Heart left ventricle (tissue), 16 donors: ENCODE measurements around the gene HYAL2. TPM values are rescaled to one million over a fixed set of nuclear protein-coding genes. Genes with fewer than 3 reads are reported as not detected.

Source experiments
- ATAC-seq, 4 donors: fragments of 200-7000 bp; cut with Tn5 transposase; one replicate each; pipeline ENCODE4 v1.9.1; 2020 to 2022; ENCODE audit warnings: moderate library complexity in 4 of 4, mild to moderate bottlenecking in 3 of 4, moderate number of reproducible peaks in 1 of 4
- DNase-seq, 5 donors: peaks; one replicate each; pipeline ENCODE4 v3.0.0-alpha.2; 2020
- H3K27ac ChIP-seq, 12 donors: fragments of 200-600 bp; sonication (generic) in 4 of 12; one replicate each; pipeline versions ENCODE4 v1.5.0 to v1.8.0; 2016 to 2022; ENCODE audit warnings: mild to moderate bottlenecking in 2 of 12
- H3K27me3 ChIP-seq, 9 donors: fragments of 200-600 bp; sonication (generic) in 2 of 9; one replicate each; pipeline versions ENCODE4 v1.5.1 to v1.8.0; 2016 to 2022; ENCODE audit warnings: mild to moderate bottlenecking in 3 of 9
- H3K36me3 ChIP-seq, 9 donors: fragments of 200-600 bp; sonication (generic) in 2 of 9; one replicate each; pipeline versions ENCODE4 v1.5.0 to v1.8.0; 2018 to 2022; ENCODE audit warnings: mild to moderate bottlenecking in 2 of 9
- H3K4me1 ChIP-seq, 12 donors: fragments of 200-600 bp; sonication (generic) in 4 of 12; one replicate each; pipeline versions ENCODE4 v1.5.0 to v1.8.0; 2016 to 2022; ENCODE audit warnings: mild to moderate bottlenecking in 3 of 12
- H3K4me3 ChIP-seq, 12 donors: fragments of 200-600 bp; sonication (generic) in 4 of 12; one replicate each; pipeline versions ENCODE4 v1.5.0 to v1.8.0; 2017 to 2022; ENCODE audit warnings: mild to moderate bottlenecking in 9 of 12, moderate library complexity in 4 of 12
- H3K9me3 ChIP-seq, 12 donors: fragments of 200-600 bp; sonication (generic) in 4 of 12; one replicate each; pipeline versions ENCODE4 v1.5.0 to v1.8.0; 2016 to 2022; ENCODE audit warnings: mild to moderate bottlenecking in 1 of 12
- POLR2A ChIP-seq, 2 donors: fragments of 450-650 bp; IDR thresholded peaks; one replicate each; pipeline ENCODE4 v1.6.1; 2017; ENCODE audit warnings: antibody characterized with exemption in 2 of 2, mild to moderate bottlenecking in 2 of 2, moderate library complexity in 2 of 2
- WGBS, 4 donors: extraction: QIAGEN DNeasy Blood & Tissue Kit in 2 of 4; methylation state at CpG; one replicate each; pipeline versions ENCODE4 v1.1.5 to v1.1.7; 2013 to 2018; 5-methylcytosine and 5-hydroxymethylcytosine counted together
- intact Hi-C, 10 donors: fragments of 100-400 bp; cut with DNase I; formaldehyde crosslinking; loops; one replicate each; pipeline versions ENCODE4 v1.11.1 to v1.14.2; 2022
- polyA plus RNA-seq, 2 donors: library from polyadenylated mRNA; stranded (reverse); fragments of 200-250 nt; gene quantifications; one replicate each; pipeline ENCODE4 v1.2.3, GENCODE V29; 2013
- total RNA-seq, 9 donors: library from RNA; depleted of rRNA in 2 of 9; stranded (reverse); fragments of >200 nt in 2 of 9; fragmentation: NEBNext Ultra II Directional in 3 of 9; extraction: Animal tissue kit (Norgen Biotek cat#: 25700) in 3 of 9; gene quantifications; one replicate each; pipeline versions ENCODE4 v1.1.0 to v1.2.4, GENCODE V29; 2016 to 2023
- TF ChIP-seq, protein P1 (sequence below), 12 donors: fragments of 200-600 bp; sonication (generic) in 4 of 12; IDR thresholded peaks; one replicate each; pipeline versions ENCODE4 v1.5.0 to v1.8.0; 2018 to 2022; ENCODE audit warnings: antibody characterized with exemption in 12 of 12, mild to moderate bottlenecking in 5 of 12
- donor health status: ischemic (EF 13 %, LVEDD 7.1; RV severe dilation, severe dysfunction).
- donor health status: healthy with polysubstance abuse.
- donor health status: DM: no; HTN: yes; CAD: no.
- donor health status: DM: no; HTN: no; CAD: no.
- donor health status: ischemic (EF 25% LVEDD 6.9; RV normal size, moderate dysfunction).
- donor health status: ischemic (EF 25% LVEDD 5.7; RV mildly dilated, moderate dysfunction).
- donor health status: healthy.
- donor health status: DM: yes; HTN: yes; CAD: no.
- donor health status: ischemic (EF 35%, LVEDD 5.7; RV mildly dilated, moderate dysfunction).
- donor health status: nonischemic (EF 11% LVEDD 7.7; RV severe dilation, severe dysfunction).
- donor health status: DM: yes; HTN: yes; CAD: no.
- donor health status: PGD.
- donor health status: ischemic (EF 29% LVEDD 5.4; RV normal size, mild dysfunction).
- donor health status: nonischemic (EF 23%, LVEDD 6.1; RV moderate dilation, normal function).

HYAL2 gene
- total and polyA plus RNA-seq, 11 donors: 24.0 to 234 (median 52.2) TPM

GRCh38 chr3:50318163-50318562, 4.4 kb downstream of the HYAL2 start:
- intact Hi-C loops: loop anchor here in 1 of 10 donors (2.0 kb wide), 1 partner anchor 13 kb away; no protein-coding TSS in a partner anchor
- TF ChIP-seq, protein P1, sequence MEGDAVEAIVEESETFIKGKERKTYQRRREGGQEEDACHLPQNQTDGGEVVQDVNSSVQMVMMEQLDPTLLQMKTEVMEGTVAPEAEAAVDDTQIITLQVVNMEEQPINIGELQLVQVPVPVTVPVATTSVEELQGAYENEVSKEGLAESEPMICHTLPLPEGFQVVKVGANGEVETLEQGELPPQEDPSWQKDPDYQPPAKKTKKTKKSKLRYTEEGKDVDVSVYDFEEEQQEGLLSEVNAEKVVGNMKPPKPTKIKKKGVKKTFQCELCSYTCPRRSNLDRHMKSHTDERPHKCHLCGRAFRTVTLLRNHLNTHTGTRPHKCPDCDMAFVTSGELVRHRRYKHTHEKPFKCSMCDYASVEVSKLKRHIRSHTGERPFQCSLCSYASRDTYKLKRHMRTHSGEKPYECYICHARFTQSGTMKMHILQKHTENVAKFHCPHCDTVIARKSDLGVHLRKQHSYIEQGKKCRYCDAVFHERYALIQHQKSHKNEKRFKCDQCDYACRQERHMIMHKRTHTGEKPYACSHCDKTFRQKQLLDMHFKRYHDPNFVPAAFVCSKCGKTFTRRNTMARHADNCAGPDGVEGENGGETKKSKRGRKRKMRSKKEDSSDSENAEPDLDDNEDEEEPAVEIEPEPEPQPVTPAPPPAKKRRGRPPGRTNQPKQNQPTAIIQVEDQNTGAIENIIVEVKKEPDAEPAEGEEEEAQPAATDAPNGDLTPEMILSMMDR (IDR thresholded peaks at IDR 0.05): no peak
- TF ChIP-seq POLR2A (IDR thresholded peaks at IDR 0.05): no peak
- no peak for ATAC-seq
- Histone ChIP-seq H3K4me3 (peak overlapping the region in 8 of 12 donors; percentile 70 to 97 (median 90)), H3K27me3 (no peaks in the 10 kb centered on the region), H3K36me3 (peaks cover 0 to 59% (median 45%) of the 10 kb centered on the region in 9 donors), H3K27ac (peak overlapping the region in 10 of 12 donors; percentile 7 to 99 (median 64)), H3K9me3 (no peaks in the 10 kb centered on the region), H3K4me1 (peaks cover 5 to 60% (median 50%) of the 10 kb centered on the region in 12 donors)
- WGBS, 4 donors: 76 to 88% (median 84%) methylated on average over 10 to 11 of the region's 11 CpGs
- peak in 1 of 5 donors; percentile 24 for DNase-seq

- H3K4me1 ChIP-seq: peaks cover 5 to 52% (median 43%) of the 10 kb centered on the region in 12 donors
- intact Hi-C loops: no loop called here
- H3K36me3 ChIP-seq: peaks cover 0 to 59% (median 45%) of the 10 kb centered on the region in 9 donors
- H3K4me3 ChIP-seq: peak overlapping the region in 5 of 12 donors; percentile 70 to 97 (median 88)
- ATAC-seq (no peak), DNase-seq (peak in 4 of 5 donors; percentile 14 to 63 (median 34))
- no peaks in the 10 kb centered on the region for H3K9me3 ChIP-seq
- peak overlapping the region in 11 of 12 donors; percentile 12 to 99 (median 39) for H3K27ac ChIP-seq
- no peaks in the 10 kb centered on the region for H3K27me3 ChIP-seq
- 39 to 59% (median 58%) methylated on average over 4 to 6 of the region's 6 CpGs for WGBS, 4 donors
- TF ChIP-seq, protein P1 (IDR thresholded peaks at IDR 0.05): no peak
Measured at GRCh38 chr3:50317300-50317699, 5.2 kb downstream of the HYAL2 start.

- Histone ChIP-seq H3K9me3 (no peaks in the 10 kb centered on the region), H3K4me1 (peaks cover 5 to 46% (median 40%) of the 10 kb centered on the region in 12 donors), H3K27ac (peak overlapping the region in 11 of 12 donors; percentile 5 to 99 (median 39)), H3K27me3 (no peaks in the 10 kb centered on the region), H3K4me3 (peak overlapping the region in 2 of 12 donors; percentile 70 to 86), H3K36me3 (peaks cover 0 to 59% (median 45%) of the 10 kb centered on the region in 9 donors)
- ATAC-seq: peak in 1 of 4 donors; percentile 7
- DNase-seq: peak in 1 of 5 donors; percentile 52
- 64 to 75% (median 73%) methylated on average over 8 to 9 of the region's 9 CpGs for WGBS, 4 donors
- TF ChIP-seq, protein P1 (IDR thresholded peaks at IDR 0.05): no peak
- no peak for TF ChIP-seq POLR2A (IDR thresholded peaks at IDR 0.05)
- intact Hi-C loops: no loop called here
Measured at GRCh38 chr3:50316657-50317242, 5.8 kb downstream of the HYAL2 start.

DNA sequence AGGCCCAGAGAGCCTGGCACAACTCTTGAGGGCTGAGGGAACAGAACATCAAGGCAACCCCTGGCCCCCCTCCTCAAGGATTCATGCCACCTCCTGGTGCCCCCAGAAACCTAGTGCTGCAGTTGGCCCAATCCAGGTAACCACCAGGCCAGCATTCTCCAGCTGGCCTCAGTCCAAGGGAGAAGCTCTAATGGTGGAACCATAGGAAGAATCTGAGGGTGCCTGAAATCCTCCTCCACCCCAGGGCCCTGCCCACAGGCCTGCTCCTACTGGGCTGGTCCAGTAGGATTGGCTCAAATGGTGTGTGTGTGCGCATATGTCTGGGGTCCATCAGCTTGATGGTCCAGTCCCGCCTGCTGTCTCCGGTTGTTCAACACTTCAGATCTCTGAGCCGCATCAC, 7.7 kb downstream of the HYAL2 start:
- peaks cover 0 to 56% (median 42%) of the 10 kb centered on the region in 9 donors for H3K36me3 ChIP-seq
- intact Hi-C loops: no loop called here
- H3K4me1 ChIP-seq: peaks cover 5 to 38% (median 30%) of the 10 kb centered on the region in 12 donors
- DNase-seq (peak in 2 of 5 donors; percentile 18 to 21), ATAC-seq (peak in 3 of 4 donors; percentile 11 to 25 (median 23))
- TF ChIP-seq, protein P1 (IDR thresholded peaks at IDR 0.05): no peak
- TF ChIP-seq POLR2A (IDR thresholded peaks at IDR 0.05): no peak
- H3K4me3 ChIP-seq: no peak overlapping the region
- 86 to 98% (median 97%) methylated on average over 4 of the region's 4 CpGs for WGBS, 4 donors
- no peak overlapping the region for H3K27ac ChIP-seq
- H3K9me3 ChIP-seq: no peaks in the 10 kb centered on the region
- no peaks in the 10 kb centered on the region for H3K27me3 ChIP-seq
